Activated B cell treated with CpG ODN at 0.5 μM for 24 hours (primary cell): ENCODE results near the gene NFIB. TPM values are rescaled to one million over a fixed set of nuclear protein-coding genes. Genes with fewer than 3 reads are reported as not detected.

ENCODE experiments used
- ATAC-seq: fragments of 200-7000 bp; cut with Tn5 transposase; one replicate; pipeline ENCODE4 v1.10.0; 2021; ENCODE audit warnings: low read depth, mild to moderate bottlenecking, moderate library complexity
- CTCF ChIA-PET: fragments of 350-600 bp; sonication (Branson Sonifier 250); formaldehyde crosslinking; loops from one replicate; lab custom pipeline; 2021; ENCODE audit warnings: antibody characterized with exemption; lab: Charles Lee
- POLR2A ChIA-PET: fragments of 350-600 bp; sonication (Branson Sonifier 250); formaldehyde crosslinking; loops from one replicate; lab custom pipeline; 2021; ENCODE audit warnings: antibody characterized with exemption; lab: Charles Lee
- DNase-seq: peaks from one replicate; pipeline ENCODE4 v3.0.0; 2022
- H3K27ac Mint-ChIP-seq: one replicate; pipeline ENCODE4 v1.8.0; 2020; ENCODE audit warnings: mixed read lengths
- H3K27me3 Mint-ChIP-seq: one replicate; pipeline ENCODE4 v1.8.0; 2021; ENCODE audit warnings: mixed read lengths
- H3K36me3 Mint-ChIP-seq: one replicate; pipeline ENCODE4 v1.8.0; 2021; ENCODE audit warnings: low read depth, mixed read lengths
- H3K4me1 Mint-ChIP-seq: one replicate; pipeline ENCODE4 v1.8.0; 2021; ENCODE audit warnings: mixed read lengths
- H3K4me3 Mint-ChIP-seq: one replicate; pipeline ENCODE4 v1.8.0; 2020; ENCODE audit warnings: mild to moderate bottlenecking, mixed read lengths
- H3K9me3 Mint-ChIP-seq: one replicate; pipeline ENCODE4 v1.8.0; 2020; ENCODE audit warnings: mixed read lengths
- intact Hi-C: fragments of 100-400 bp; cut with micrococcal nuclease; formaldehyde crosslinking; loops from one replicate; pipeline ENCODE4 v1.15.1; 2024
- total RNA-seq: library from RNA; stranded (reverse); gene quantifications from 2 replicates; pipeline ENCODE4 v1.2.3, GENCODE V29; 2022
- TF ChIP-seq, protein P1 (sequence below): fragments of 200-600 bp; IDR thresholded peaks from one replicate; pipeline ENCODE4 v1.8.0; 2022; ENCODE audit warnings: antibody characterized with exemption, mild to moderate bottlenecking

NFIB gene
- total RNA-seq, 1 donor from 2014 or later: not detected

DNA sequence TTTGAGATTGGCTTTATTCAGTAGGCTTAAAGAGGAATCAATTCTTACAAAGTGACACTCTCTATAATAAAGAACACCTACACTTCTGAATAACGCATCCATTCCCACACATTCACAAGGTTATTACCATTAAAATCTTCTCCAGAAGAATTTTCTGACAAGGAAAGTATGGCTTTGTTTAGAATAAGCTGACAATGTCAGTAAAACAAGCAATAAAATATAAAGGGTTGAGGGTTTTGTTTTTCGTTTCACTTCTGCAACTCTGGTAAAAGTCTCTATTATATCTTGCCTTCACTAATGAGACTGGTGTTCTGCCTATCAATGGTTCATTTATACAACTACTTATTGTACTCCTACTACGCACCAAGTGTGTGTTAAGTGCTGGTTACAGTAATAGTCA is 169.7 kb downstream of the NFIB start:
- CTCF ChIA-PET: no interaction called here
- Mint-ChIP-seq H3K27ac (no peak overlapping the region), H3K4me3 (no peak overlapping the region), H3K36me3 (no peaks in the 10 kb centered on the region), H3K27me3 (no peaks in the 10 kb centered on the region), H3K9me3 (no peaks in the 10 kb centered on the region), H3K4me1 (no peaks in the 10 kb centered on the region)
- POLR2A ChIA-PET: no interaction called here
- intact Hi-C loops: no loop called here
- ATAC-seq: no peak
- no peak for DNase-seq
- TF ChIP-seq, protein P1, sequence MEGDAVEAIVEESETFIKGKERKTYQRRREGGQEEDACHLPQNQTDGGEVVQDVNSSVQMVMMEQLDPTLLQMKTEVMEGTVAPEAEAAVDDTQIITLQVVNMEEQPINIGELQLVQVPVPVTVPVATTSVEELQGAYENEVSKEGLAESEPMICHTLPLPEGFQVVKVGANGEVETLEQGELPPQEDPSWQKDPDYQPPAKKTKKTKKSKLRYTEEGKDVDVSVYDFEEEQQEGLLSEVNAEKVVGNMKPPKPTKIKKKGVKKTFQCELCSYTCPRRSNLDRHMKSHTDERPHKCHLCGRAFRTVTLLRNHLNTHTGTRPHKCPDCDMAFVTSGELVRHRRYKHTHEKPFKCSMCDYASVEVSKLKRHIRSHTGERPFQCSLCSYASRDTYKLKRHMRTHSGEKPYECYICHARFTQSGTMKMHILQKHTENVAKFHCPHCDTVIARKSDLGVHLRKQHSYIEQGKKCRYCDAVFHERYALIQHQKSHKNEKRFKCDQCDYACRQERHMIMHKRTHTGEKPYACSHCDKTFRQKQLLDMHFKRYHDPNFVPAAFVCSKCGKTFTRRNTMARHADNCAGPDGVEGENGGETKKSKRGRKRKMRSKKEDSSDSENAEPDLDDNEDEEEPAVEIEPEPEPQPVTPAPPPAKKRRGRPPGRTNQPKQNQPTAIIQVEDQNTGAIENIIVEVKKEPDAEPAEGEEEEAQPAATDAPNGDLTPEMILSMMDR: no peak

DNA sequence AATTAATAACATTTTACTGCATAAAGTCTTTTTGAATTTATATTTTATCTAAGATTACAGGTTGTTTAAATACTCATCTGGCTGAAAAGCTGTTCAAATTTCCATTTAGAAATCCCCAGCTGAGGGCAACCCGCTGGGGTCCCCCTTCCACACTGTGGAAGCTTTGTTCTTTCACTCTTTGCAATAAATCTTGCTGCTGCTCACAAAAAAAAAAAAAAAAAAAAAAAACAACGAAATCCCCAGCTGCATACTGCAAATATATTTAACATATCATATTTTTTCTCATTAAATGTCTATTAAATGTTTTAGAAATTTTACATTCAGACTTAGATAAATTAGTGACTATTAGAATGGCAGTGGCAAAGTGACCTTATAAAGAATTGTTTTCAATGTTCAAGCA is 172.2 kb downstream of the NFIB start:
- H3K4me1 Mint-ChIP-seq: no peaks in the 10 kb centered on the region
- CTCF ChIA-PET: no interaction called here
- TF ChIP-seq, protein P1: no peak

DNA sequence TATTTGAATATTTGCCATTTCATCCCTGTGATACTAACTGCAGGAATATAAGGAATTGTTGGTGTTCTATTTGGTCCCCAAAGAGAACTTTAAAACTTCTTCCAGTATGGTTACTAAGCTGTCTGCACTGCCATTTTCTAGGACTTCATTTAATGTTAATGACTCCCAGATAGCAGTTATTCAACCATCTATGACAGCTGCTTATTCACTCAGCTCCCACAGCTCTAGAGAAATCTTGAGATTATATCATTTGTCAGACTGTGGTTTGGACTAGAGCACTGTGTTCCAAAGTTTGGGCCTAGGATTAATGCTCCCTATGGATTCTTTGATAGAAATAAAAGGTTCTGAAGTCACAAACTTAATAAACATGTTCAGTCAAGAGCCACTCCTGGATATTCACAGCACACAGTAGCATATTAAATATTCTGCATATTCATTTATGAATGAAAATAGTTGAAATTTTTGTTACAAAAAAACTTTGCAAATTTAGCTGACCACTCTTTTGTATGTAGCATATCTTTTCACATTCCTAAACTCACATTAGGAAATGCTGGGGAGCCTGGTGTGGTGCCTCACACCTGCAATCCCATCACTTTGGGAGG is 173.7 kb downstream of the NFIB start:
- intact Hi-C loops: no loop called here
- ChIA-PET CTCF (no interaction called here), POLR2A (no interaction called here)
- DNase-seq (no peak), ATAC-seq (no peak)
- H3K9me3 Mint-ChIP-seq: no peaks in the 10 kb centered on the region
- H3K27me3 Mint-ChIP-seq: no peaks in the 10 kb centered on the region
- H3K4me1 Mint-ChIP-seq: no peaks in the 10 kb centered on the region
- H3K27ac Mint-ChIP-seq: no peak overlapping the region
- H3K4me3 Mint-ChIP-seq: no peak overlapping the region
- TF ChIP-seq, protein P1: no peak
- no peaks in the 10 kb centered on the region for H3K36me3 Mint-ChIP-seq

More for the DNA sequence above, 172.2 kb downstream of the NFIB start:
- Mint-ChIP-seq H3K4me3 (no peak overlapping the region), H3K36me3 (no peaks in the 10 kb centered on the region), H3K9me3 (no peaks in the 10 kb centered on the region), H3K27me3 (no peaks in the 10 kb centered on the region), H3K27ac (no peak overlapping the region)
- DNase-seq (no peak), ATAC-seq (no peak)
- POLR2A ChIA-PET: no interaction called here
- intact Hi-C loops: no loop called here

DNA sequence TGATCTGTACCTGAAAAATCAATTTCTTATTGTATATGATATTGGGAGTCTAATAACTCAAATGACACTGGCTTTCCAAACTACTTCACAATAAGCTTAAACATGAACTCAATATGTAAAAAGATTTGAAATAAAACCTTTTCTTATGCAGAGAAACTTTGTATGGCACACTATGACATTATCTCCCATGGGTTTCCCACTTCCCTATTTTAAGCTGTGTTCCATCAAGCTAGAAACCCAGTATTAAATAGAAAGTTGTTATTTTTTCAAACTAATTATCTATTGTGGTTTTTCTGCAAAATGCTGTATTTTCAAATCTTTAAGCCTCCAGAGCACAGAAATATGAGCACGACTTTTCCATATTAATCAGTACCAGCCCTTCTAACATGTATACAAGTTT is 174.7 kb downstream of the NFIB start:
- Mint-ChIP-seq H3K4me1 (no peaks in the 10 kb centered on the region), H3K9me3 (no peaks in the 10 kb centered on the region), H3K27ac (no peak overlapping the region), H3K4me3 (no peak overlapping the region), H3K27me3 (no peaks in the 10 kb centered on the region), H3K36me3 (no peaks in the 10 kb centered on the region)
- intact Hi-C loops: no loop called here
- ChIA-PET POLR2A (no interaction called here), CTCF (no interaction called here)
- DNase-seq (no peak), ATAC-seq (no peak)
- TF ChIP-seq, protein P1: no peak

DNA sequence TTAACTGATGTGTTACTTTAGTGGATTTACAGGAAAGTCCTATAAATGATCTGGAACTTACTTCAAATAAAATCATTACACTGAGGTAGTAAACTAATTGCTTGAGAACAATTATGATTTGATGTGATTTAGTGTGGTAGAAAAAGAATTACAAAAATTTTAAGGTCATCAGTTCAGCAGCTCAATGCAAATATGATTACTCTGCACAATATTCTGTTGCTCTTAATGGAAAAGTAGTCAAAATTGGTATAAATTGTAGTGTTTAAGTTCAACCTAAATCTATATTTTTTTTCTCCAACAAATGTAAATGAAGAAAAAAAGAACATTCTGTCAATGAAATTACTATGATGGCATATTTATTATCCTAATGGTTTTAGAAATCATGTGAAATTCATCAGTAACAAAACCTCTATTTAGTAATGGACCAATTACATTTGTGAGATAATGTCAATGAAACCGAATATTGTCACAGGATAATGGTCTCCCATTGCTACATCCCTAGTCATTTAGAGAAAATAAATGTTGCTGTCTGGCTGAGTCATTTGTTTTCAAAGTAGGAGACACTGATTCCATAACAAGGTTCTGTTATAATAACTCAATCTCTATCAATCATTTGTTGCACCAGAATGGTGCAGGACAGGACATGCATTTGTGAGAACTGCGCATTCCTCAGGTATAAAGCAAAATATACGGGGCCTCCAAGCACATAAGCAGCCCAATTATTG is 177.1 kb downstream of the NFIB start:
- intact Hi-C loops: no loop called here
- DNase-seq: no peak
- ChIA-PET CTCF (no interaction called here), POLR2A (no interaction called here)
- H3K4me1 Mint-ChIP-seq: no peaks in the 10 kb centered on the region
- no peak for ATAC-seq
- TF ChIP-seq, protein P1: no peak
- no peak overlapping the region for H3K4me3 Mint-ChIP-seq
- H3K36me3 Mint-ChIP-seq: no peaks in the 10 kb centered on the region
- H3K9me3 Mint-ChIP-seq: no peaks in the 10 kb centered on the region
- H3K27me3 Mint-ChIP-seq: no peaks in the 10 kb centered on the region
- H3K27ac Mint-ChIP-seq: no peak overlapping the region
